Body of pancreas (tissue), 4 donors: ENCODE measurements around the gene KMT5C. TPM values are rescaled to one million over a fixed set of nuclear protein-coding genes. Genes with fewer than 3 reads are reported as not detected.
A peak's percentile ranks its signal among the peaks of the same experiment; 100 is the strongest.

Experiments used
- ATAC-seq: fragments of 150-250 bp; one replicate; pipeline ENCODE4 v1.9.1; 2016
- DNase-seq, 4 donors: peaks; one replicate each; pipeline ENCODE4 v3.0.0-alpha.2; 2019
- H3K27ac ChIP-seq, 4 donors: fragments of 200-600 bp; sonication (generic); 1 replicate in 3 of 4; 2 replicates in 1 of 4; pipeline versions ENCODE4 v1.5.1 to v1.6.1; 2016 to 2019; ENCODE audit warnings: mild to moderate bottlenecking in 1 of 4, mixed read lengths in 1 of 4, moderate library complexity in 1 of 4
- H3K27me3 ChIP-seq, 2 donors: fragments of 200-600 bp; sonication (generic); one replicate each; pipeline ENCODE4 v1.6.0; 2016; ENCODE audit warnings: mild to moderate bottlenecking in 1 of 2
- H3K36me3 ChIP-seq, 2 donors: fragments of 200-600 bp; sonication (generic); replicated peaks in 1 of 2; 2 replicates each; pipeline ENCODE4 v1.5.1; 2016; ENCODE audit warnings: low read depth in 2 of 2; ENCODE audit not compliant: insufficient read depth in 1 of 2
- H3K4me1 ChIP-seq: fragments of 200-600 bp; sonication (generic); one replicate; pipeline ENCODE4 v1.6.0; 2016
- H3K4me3 ChIP-seq, 2 donors: fragments of 200-600 bp; sonication (generic); 1 replicate in 1 of 2; 2 replicates in 1 of 2; pipeline ENCODE4 v1.5.1; 2016 to 2019
- H3K9me3 ChIP-seq, 3 donors: fragments of 200-600 bp; sonication (generic); 1 replicate in 2 of 3; 2 replicates in 1 of 3; pipeline ENCODE4 v1.5.1; 2016
- POLR2A ChIP-seq, 3 donors: fragments of 450-650 bp; IDR thresholded peaks; one replicate each; pipeline ENCODE4 v1.6.1; 2016; ENCODE audit warnings: antibody characterized with exemption in 3 of 3, mild to moderate bottlenecking in 2 of 3
- WGBS, 2 donors: methylation state at CpG; one replicate each; pipeline ENCODE4 v1.1.5; 2017; 5-methylcytosine and 5-hydroxymethylcytosine counted together
- intact Hi-C: fragments of 100-400 bp; cut with DNase I; formaldehyde crosslinking; loops from one replicate; pipeline ENCODE4 v1.15.1; 2023
- total RNA-seq, 2 donors: library from RNA; depleted of rRNA; stranded (reverse); fragments of >200 nt; gene quantifications; one replicate each; pipeline ENCODE4 v1.1.0, GENCODE V29; 2016
- TF ChIP-seq, protein P1 (sequence below), 7 experiments: fragments of 450-650 bp in 4 of 7; fragments of 200-600 bp in 3 of 7; sonication (generic) in 3 of 7; IDR thresholded peaks; one replicate each; pipeline ENCODE4 v1.5.1; 2016 to 2019; ENCODE audit warnings: antibody characterized with exemption in 7 of 7

The KMT5C gene
- total RNA-seq, 2 donors from 2014 or later = 14.8 to 17.6 TPM

GRCh38 chr19:55339889-55340783 lies 460 bp downstream of the KMT5C start:
- Histone ChIP-seq H3K9me3 (no peaks in the 10 kb centered on the region), H3K27ac (peak overlapping the region; percentile 94 to 97 (median 95)), H3K4me3 (peak overlapping the region; percentile 49 to 98), H3K27me3 (no peaks in the 10 kb centered on the region), H3K36me3 (no peaks in the 10 kb centered on the region), H3K4me1 (peaks cover 26% of the 10 kb centered on the region)
- TF ChIP-seq, protein P1, sequence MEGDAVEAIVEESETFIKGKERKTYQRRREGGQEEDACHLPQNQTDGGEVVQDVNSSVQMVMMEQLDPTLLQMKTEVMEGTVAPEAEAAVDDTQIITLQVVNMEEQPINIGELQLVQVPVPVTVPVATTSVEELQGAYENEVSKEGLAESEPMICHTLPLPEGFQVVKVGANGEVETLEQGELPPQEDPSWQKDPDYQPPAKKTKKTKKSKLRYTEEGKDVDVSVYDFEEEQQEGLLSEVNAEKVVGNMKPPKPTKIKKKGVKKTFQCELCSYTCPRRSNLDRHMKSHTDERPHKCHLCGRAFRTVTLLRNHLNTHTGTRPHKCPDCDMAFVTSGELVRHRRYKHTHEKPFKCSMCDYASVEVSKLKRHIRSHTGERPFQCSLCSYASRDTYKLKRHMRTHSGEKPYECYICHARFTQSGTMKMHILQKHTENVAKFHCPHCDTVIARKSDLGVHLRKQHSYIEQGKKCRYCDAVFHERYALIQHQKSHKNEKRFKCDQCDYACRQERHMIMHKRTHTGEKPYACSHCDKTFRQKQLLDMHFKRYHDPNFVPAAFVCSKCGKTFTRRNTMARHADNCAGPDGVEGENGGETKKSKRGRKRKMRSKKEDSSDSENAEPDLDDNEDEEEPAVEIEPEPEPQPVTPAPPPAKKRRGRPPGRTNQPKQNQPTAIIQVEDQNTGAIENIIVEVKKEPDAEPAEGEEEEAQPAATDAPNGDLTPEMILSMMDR (IDR thresholded peaks at IDR 0.05) = no peak
- peak in 2 of 3 donors; percentile 89 to 98 for TF ChIP-seq POLR2A (IDR thresholded peaks at IDR 0.05)
- intact Hi-C loops = no loop called here
- DNase-seq = peak in 3 of 4 donors; percentile 28 to 38 (median 30)
- ATAC-seq = no peak
- WGBS, 2 donors = 1 to 2% methylated on average over 14 to 31 of the region's 44 CpGs

GRCh38 chr19:55340784-55341147 lies 1.1 kb downstream of the KMT5C start:
- Histone ChIP-seq H3K27ac (peak overlapping the region in 3 of 4 donors; percentile 3 to 95 (median 95)), H3K4me1 (peaks cover 26% of the 10 kb centered on the region), H3K4me3 (peak overlapping the region in 1 of 2 donors; percentile 98), H3K9me3 (no peaks in the 10 kb centered on the region), H3K36me3 (no peaks in the 10 kb centered on the region), H3K27me3 (no peaks in the 10 kb centered on the region)
- 0 to 2% methylated on average over 24 of the region's 24 CpGs for WGBS, 2 donors
- DNase-seq (peak in 3 of 4 donors; percentile 20 to 37 (median 23)), ATAC-seq (no peak)
- TF ChIP-seq, protein P1 (IDR thresholded peaks at IDR 0.05) = no peak
- TF ChIP-seq POLR2A (IDR thresholded peaks at IDR 0.05) = no peak
- intact Hi-C loops = no loop called here

DNA sequence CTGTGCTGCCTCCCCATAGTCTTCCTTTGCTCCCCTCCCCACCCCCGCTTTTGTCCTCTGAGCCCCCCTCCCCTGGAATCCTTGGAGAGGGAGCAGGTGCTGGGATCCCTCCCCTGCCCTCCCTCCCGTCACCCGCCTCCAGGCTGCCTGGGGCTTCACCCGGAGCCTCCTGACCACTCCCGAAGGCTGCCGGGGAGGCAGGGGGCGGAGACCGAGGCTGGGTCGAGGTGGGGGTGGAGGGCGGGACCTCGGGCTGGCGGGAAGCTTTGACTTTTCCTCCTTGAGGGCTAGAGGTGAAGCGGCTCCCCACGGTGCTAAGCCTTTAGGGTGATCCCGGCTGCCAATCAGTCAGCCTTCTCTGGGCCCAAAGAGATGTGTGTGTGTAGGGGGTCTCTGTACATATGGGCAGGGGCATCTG lies 1.5 kb downstream of the KMT5C start:
- DNase-seq (peak; percentile 75 to 83 (median 78)), ATAC-seq (no peak)
- no peaks in the 10 kb centered on the region for H3K9me3 ChIP-seq
- TF ChIP-seq, protein P1 (IDR thresholded peaks at IDR 0.05) = no peak
- TF ChIP-seq POLR2A (IDR thresholded peaks at IDR 0.05) = no peak
- no peaks in the 10 kb centered on the region for H3K36me3 ChIP-seq
- no peaks in the 10 kb centered on the region for H3K27me3 ChIP-seq
- intact Hi-C loops = no loop called here
- peak overlapping the region in 2 of 4 donors; percentile 95 for H3K27ac ChIP-seq
- 2 to 3% methylated on average over 6 to 12 of the region's 15 CpGs for whole genome bisulfite sequencing, 2 donors
- peaks cover 26% of the 10 kb centered on the region for H3K4me1 ChIP-seq
- H3K4me3 ChIP-seq = peak overlapping the region in 1 of 2 donors; percentile 98

DNA sequence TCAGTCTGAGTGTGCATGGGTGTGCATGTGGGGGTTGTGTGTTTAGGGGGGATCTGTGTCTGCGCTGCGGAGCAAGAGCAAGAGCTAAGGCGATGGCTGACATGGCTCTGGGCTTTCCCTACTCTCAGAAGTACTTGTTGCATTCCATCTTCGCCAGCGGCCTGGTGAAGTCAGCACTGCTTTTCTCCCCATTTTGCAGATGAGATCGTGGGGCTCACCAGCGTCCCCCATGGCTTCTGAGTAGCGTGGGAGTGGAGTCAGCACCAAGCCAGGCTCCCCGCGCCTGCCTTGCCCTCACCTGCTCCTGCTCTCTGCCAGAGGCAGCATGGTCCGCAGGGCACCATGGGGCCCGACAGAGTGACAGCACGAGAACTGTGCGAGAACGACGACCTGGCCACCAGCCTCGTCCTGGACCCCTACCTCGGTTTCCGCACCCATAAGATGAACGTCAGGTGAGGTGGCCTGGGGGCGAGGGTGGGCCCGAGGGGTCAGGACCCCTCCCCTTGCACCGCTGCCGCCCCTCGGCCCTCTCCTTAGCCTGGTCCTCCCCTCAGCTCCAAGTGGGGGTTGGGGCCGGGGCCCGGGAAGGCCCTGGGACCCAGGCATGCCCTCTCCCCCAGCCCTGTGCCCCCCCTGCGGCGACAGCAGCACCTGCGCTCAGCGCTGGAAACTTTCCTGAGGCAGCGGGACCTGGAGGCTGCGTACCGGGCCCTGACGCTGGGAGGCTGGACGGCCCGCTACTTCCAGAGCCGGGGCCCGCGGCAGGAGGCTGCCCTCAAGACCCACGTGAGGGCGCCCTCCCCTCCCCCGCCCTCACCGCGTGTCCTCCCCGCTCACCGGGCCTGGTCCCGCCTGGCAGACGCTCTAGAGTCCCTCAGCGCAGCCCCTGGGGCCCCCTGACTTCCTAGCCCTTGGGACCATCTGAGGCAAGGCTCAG lies 2.2 kb downstream of the KMT5C start:
- TF ChIP-seq POLR2A (IDR thresholded peaks at IDR 0.05) = no peak
- TF ChIP-seq, protein P1 (IDR thresholded peaks at IDR 0.05) = no peak
- WGBS, 2 donors = 84 to 86% methylated on average over 12 to 35 of the region's 50 CpGs
- no peak for DNase-seq
- Histone ChIP-seq H3K4me1 (peaks cover 26% of the 10 kb centered on the region), H3K27ac (no peak overlapping the region), H3K36me3 (no peaks in the 10 kb centered on the region), H3K4me3 (no peak overlapping the region), H3K27me3 (no peaks in the 10 kb centered on the region), H3K9me3 (no peaks in the 10 kb centered on the region)
- ATAC-seq = no peak
- intact Hi-C loops = no loop called here
